Skeletal muscle cell (primary cell): Measurements from ENCODE around the gene TUBB.
A peak's percentile ranks its signal among the peaks of the same experiment; 100 is the strongest.

Experiments
- DNase-seq: peaks from one replicate; pipeline ENCODE4 v3.0.0-alpha.2; 2010; ENCODE audit warnings: low read depth
- H3K4me3 ChIP-seq: 2 replicates; pipeline ENCODE4 v1.5.1; 2011; ENCODE audit warnings: low read depth, mild to moderate bottlenecking, control low read depth, low read length, moderate library complexity

TUBB gene

GRCh38 chr6:30730601-30731435 is 10.7 kb downstream of the TUBB start:
- H3K4me3 ChIP-seq: no peak overlapping the region
- no peak for DNase-seq

GRCh38 chr6:30732237-30732943 is 12.2 kb downstream of the TUBB start:
- DNase-seq: no peak
- H3K4me3 ChIP-seq: no peak overlapping the region

- DNase-seq: no peak
- no peak overlapping the region for H3K4me3 ChIP-seq
Measured at GRCh38 chr6:30735668-30736314, 15.6 kb downstream of the TUBB start.

- no peak overlapping the region for H3K4me3 ChIP-seq
- no peak for DNase-seq
Measured at GRCh38 chr6:30738532-30738931, 18.4 kb downstream of the TUBB start.

DNA sequence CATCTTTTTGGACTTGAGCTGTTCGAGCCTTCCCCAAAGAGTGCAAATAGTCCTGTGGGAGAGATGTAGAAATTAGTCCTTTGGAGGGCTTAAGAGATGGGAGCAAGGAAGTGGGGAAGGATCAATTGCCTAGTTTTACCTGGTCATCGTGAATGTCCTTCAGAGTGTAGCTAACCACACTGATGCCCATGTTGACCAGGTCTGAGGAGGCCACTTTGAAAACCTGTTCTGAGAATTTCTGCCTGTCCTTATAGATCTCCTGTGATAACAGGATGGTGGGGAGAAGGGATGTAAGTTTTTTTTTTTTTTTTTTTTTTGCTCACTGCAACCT is 20.4 kb downstream of the TUBB start:
- no peak overlapping the region for H3K4me3 ChIP-seq
- no peak for DNase-seq

DNA sequence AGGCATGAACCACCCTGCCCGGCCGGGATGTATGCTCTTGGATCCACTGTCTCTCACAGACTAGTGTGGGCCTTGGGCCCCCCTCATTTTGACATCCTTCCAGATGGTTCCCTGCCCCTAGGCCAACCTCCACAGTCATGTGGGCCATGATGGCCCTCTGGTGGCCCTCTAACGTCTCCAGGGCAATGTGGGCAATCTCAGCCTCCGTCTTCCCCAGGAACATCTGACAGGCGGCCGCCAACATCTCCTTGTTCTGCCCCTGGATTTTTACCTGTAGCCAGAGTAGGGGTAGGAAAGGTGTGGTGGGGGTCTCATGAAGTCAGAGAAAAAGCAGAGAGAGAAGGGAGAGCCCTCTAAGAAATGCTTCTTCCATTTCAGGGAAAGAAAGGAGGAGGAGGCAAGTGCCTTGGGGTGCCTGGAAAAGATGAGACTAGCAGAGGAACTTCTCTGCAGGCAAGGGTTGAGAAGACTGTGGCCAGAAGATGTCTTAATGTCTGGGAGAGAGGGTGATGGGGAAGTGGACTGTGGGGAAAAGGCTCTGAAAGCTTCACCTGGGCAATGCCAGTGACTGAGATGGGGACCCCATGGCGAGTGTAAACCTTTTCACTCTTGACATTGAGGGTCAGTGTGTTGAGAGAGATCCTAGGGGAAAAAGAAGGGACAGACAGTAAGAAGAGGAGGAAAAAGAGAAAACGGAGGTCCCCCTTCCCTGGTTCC is 21.1 kb downstream of the TUBB start:
- H3K4me3 ChIP-seq: peak overlapping the region; percentile 74
- no peak for DNase-seq

DNA sequence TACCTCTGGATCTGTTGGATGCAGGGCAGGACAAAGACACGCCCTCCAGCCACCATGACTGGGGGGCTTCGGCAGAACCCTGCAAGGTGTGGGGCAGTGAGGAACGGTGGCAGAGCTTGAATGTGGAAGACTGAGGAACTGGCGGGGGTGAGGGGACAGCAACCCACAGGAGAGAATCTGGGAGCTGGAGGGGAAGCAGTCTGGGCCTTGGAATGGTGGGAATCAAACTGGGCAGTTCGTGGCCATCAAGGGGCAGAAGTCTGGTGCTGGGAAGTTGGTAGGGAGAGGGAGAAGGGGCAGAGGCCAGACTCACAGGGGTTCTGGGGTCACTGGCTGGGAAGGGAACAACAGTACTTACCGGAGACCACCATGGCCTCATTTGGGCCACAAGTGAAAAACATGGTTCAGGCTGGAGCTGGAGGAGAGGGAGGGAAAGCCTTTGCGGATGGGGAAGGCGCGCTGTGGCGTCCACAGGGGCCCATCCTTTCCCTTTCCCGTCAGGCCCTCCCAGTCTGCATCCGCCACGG is 21.7 kb downstream of the TUBB start:
- peak overlapping the region; percentile 74 for H3K4me3 ChIP-seq
- no peak for DNase-seq

- peak; percentile 92 for DNase-seq
- peak within 1 kb of the TSS; percentile 74 for H3K4me3 ChIP-seq
Measured at GRCh38 chr6:30742316-30743098, 22.4 kb downstream of the TUBB start, which contains the start of gene FLOT1. Gene FLOT1 (minus strand): TSS chr6:30742687. CDS start chr6:30742189, 498 bp downstream.

GRCh38 chr6:30743099-30744053 is 23.2 kb downstream of the TUBB start:
- H3K4me3 ChIP-seq: peak overlapping the region; percentile 74
- DNase-seq: no peak

GRCh38 chr6:30744054-30744805 is 24.1 kb downstream of the TUBB start, which contains the start of gene IER3:
Gene IER3 (minus strand): TSS chr6:30744547. CDS start chr6:30744518, 29 bp downstream.
- peak within 1 kb of the TSS; percentile 74 for H3K4me3 ChIP-seq
- peak; percentile 59 for DNase-seq

- DNase-seq: no peak
- no peak overlapping the region for H3K4me3 ChIP-seq
Measured at GRCh38 chr6:30747300-30747687, 27.1 kb downstream of the TUBB start.

GRCh38 chr6:30747902-30748769 is 28.0 kb downstream of the TUBB start:
- DNase-seq: no peak
- no peak overlapping the region for H3K4me3 ChIP-seq

DNA sequence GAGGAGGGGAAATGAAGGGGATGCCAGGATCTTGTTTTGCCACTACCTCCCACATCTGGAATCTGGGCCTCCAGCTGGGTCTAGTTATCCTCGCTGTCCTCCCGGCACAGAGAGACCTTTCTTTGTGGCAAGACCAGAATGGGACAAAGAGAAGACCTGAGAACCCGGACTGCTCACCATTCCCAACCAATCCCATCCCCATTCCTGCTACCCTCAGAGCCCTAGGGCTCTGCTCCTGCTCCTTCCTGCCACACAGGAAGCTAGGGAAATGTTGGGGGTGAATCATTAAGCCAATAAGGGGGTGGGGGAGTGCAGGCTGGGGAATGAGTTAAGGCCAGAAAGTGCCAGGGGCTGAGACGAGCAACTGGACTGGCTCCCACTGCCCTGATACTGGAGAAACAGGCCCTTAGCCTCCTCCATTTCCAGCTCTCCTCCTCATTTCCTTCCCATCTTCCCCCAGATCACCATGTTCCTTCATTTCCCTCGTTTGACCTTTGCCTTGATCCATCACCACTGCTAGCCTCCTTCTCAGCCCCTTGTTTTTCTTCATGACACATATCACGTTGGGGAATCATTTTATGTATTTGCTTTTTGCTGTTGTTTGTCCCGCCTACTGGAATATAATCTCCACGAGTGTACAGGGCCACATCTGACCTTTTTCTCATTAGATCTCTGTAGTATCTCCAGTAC is 28.8 kb downstream of the TUBB start:
- no peak overlapping the region for H3K4me3 ChIP-seq
- DNase-seq: no peak

- no peak overlapping the region for H3K4me3 ChIP-seq
- DNase-seq: no peak
Measured at GRCh38 chr6:30749554-30750378, 29.6 kb downstream of the TUBB start.

DNA sequence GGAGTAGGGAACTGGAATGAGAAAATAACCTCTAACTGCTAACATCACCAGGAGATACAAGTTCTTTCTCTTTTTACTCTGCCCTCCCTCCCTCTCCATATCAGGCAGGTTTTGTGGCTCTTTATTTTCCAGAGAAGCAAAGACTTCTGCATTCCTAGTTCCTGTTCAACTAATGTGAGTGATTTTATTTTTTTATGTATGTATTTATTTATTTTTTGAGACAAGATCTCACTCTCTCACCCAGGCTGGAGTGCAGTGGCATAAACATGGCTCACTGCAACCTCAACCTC is 30.2 kb downstream of the TUBB start:
- no peak overlapping the region for H3K4me3 ChIP-seq
- DNase-seq: no peak
